Erythroblast (primary cell): ENCODE results near the gene DNMT1.

Experiments
- GATA1 ChIP-seq: IDR thresholded peaks from 2 replicates; pipeline ENCODE4 v1.6.1; 2011; ENCODE audit warnings: low read depth, mild to moderate bottlenecking, control low read depth, low read length, moderate library complexity
- POLR2A ChIP-seq: IDR thresholded peaks from 2 replicates; pipeline ENCODE4 v1.6.1; 2011; ENCODE audit warnings: mild to moderate bottlenecking, low read length

- no peak for TF ChIP-seq POLR2A
- TF ChIP-seq GATA1, result no peak
These were observed 72.7 kb downstream of the DNMT1 start for GRCh38 chr19:10122045-10122444.
